ENCODE data around the gene STK11IP.

The STK11IP gene

DNA sequence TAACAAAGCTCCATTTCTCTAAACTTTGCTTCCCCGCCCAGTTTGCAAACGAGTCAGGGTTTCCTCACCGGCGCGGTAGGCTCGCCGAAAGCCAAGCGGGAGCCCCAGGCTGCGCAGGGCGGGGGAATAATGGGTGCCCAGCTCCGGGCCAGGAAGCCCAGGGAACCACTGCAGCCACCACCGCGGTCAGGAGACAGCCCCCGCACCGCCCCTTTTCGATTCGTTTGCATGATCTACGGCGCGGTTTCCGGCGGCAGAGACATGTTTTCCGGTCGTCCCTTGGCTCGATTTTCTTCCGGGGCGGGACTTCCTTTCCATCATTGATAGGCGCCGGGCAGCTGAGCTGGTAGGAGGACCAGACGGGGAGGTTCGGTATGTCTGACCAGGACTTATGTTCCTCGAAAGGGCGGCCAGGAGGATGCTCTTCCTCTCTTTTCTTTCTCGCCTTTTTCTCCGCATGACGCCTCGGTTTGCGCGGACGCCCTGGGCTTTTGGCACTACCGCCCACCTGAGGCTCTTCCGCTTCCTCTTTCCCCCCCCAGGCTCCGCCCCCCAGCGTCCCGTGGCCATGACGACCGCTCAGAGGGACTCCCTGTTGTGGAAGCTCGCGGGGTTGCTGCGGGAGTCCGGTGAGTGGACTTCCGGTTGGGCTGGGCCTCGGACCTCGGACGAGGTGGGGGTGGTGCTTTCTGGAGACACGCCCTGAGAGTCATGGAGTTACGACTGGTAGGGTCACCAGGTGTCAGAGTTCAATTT is at the start of gene STK11IP:
STK11IP (plus strand) TSS at position 306 of the 756 bp plus-strand sequence; CDS start at position 569, 263 bp downstream.
- DNase-seq = peak; percentile 95

- DNase-seq = no peak
Measured at GRCh38 chr2:219548990-219549389, 48.7 kb upstream of the STK11IP start.

- no peak for DNase-seq
Measured at GRCh38 chr2:219549619-219550018, 48.0 kb upstream of the STK11IP start.

DNA sequence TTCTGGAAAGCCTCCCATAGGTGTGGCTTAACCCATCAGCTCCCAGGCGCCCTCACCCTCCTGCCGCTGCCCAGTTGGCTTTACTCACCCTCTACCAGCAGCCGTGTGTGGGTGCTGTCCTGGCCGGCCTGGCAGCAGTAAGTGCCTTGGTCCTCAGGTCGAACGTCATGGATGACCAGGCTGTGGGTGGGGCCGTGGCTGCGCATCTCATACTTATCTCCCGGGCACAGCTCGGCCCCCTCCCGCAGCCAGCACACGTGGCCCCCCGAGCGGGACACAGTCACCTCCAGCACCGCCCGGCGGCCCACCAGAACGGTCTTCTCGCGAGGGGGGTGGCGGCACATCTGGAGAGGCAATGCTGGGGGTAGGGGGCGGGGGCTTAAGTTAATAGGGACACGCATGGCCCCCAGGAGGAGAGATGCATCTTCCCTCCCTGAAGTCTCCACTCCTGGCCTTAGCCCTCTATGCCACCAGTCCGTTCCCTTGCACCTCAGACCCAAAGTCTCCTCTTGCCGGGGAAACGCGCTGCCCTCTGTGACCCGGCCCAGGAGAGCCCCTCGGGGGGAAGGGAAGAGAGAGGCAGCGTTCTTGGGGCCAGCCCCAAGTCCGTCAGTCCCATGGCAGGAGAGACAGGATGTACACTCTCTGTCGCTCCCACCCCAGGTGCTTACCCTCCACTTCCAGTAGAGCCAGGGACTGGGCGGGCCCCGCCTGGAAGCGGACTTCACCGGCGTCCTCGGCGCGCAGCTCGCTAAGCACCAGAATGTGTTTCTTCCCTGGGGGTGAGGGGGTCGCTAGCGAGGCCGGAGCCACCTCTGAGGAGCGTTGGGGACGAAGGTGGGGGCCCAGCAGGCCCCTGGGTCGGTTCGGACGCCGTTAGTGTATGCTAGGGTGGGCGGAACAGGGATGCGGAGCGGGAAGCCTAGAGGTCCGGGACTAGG is 45.9 kb upstream of the STK11IP start:
- no peak for DNase-seq

GRCh38 chr2:219552382-219553167 is 45.1 kb upstream of the STK11IP start:
- peak; percentile 80 for DNase-seq

DNA sequence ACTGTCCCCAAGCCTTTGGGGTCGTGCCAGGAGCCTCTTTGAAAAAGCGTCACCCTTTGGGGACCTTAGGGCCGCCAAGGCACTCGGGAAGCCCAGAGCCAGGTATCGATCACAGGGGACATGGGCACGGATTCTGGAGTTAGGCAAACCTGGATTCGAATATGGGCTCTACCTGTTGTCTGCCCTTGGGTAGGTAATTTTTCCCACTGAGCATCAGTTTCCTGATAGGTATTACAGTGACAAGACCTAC is 44.6 kb upstream of the STK11IP start:
- no peak for DNase-seq

DNA sequence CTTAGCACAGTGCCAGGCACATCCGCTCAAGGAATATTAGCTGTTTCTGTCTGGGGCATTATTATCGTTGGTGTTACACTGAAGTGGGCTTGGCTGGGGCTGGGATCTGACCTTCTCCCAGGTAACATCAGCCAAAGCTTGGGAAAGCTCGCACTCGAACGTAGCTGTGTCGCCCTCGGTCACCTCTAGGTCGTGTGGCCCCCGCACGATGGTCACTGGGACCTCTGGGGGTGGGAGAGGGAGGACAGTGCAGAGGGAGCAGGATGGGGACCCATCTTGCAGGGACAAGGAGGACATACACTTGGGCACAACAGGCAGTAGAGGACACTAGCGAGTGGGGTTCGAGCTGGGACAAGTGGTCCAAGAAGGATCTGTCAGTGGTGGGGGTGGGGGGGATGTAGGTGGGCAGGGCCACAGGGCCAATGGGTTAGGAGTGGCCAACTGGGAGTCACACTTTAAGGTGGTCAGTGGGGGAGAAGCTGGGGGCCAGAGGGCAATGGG is 44.1 kb upstream of the STK11IP start:
- DNase-seq = no peak

- no peak for DNase-seq
Measured at GRCh38 chr2:219554350-219554749, 43.3 kb upstream of the STK11IP start.

GRCh38 chr2:219555956-219556355 is 41.7 kb upstream of the STK11IP start:
- no peak for DNase-seq

DNA sequence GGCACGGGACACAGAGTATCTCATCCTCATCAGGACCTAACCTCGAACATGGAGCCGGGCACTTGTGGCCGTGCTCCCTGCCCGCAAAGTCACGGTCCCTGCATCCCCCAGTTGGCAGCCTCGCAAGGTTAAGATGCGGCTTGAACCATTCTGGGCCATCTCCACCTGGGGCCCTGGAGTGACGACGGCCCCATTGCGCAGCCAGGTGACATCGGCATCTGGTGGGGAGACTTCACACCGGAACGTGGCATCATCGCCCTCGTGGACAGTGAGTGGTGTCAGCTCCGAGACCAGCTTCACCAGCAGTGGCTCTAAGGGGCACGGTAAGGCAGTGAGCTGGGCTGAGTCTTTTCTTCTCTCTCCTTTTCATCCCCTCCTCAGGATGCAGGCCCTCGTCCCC is 41.2 kb upstream of the STK11IP start:
- no peak for DNase-seq

DNA sequence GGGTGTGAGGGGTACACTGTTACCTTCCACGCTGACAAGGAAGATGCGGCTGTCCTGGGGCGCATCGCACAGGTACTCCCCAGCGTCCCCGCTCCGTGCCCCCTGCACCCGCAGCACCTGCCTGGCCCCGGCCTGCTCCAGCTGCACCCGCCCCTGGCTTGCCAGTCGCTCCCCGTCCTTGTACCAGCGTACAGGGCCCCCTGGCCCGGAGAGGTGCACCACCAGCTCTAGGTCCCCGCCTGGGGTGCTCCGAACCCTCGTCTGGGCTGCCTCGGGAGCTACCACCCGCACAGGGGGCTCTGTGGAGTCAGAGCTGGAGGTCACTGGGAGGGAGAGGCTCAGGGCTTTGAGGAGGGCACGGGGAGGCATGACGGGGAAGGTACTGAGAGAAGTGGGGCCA is 40.3 kb upstream of the STK11IP start:
- no peak for DNase-seq

GRCh38 chr2:219557791-219558785 is 39.6 kb upstream of the STK11IP start:
- no peak for DNase-seq

DNA sequence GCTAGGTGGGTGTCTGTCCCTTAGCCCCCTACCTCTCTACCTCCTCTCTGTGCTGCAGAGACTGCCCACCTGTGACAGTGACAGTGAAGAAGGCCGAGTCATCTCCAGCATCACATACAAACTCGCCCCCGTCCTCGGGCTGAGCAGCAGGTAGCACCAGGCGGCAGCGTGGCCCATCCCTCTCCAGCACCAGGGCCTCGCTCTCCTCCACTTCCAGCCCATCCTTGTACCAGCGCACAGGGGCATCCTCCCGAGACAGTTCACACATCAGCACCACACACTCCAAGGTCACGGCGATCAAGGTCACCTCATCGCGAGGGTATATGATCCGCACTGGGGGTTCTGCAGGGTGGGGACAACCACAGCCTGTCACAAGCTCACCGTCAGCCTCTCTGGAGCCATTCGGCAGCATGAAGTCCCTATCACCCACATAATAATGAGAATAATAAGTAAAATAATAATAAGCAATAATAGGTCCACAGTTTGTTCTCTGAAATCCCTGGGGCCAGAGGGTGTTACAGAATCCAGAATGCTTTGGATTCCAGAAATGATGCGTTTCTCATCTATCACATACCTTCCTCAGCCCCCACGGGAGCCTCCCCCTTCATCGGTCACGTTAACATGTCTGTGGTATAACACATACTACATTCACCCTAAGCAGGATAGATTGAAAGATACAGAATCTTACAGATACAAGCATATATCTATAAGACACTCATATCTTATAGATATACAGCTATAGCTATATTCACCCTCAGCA is 38.3 kb upstream of the STK11IP start:
- no peak for DNase-seq

DNA sequence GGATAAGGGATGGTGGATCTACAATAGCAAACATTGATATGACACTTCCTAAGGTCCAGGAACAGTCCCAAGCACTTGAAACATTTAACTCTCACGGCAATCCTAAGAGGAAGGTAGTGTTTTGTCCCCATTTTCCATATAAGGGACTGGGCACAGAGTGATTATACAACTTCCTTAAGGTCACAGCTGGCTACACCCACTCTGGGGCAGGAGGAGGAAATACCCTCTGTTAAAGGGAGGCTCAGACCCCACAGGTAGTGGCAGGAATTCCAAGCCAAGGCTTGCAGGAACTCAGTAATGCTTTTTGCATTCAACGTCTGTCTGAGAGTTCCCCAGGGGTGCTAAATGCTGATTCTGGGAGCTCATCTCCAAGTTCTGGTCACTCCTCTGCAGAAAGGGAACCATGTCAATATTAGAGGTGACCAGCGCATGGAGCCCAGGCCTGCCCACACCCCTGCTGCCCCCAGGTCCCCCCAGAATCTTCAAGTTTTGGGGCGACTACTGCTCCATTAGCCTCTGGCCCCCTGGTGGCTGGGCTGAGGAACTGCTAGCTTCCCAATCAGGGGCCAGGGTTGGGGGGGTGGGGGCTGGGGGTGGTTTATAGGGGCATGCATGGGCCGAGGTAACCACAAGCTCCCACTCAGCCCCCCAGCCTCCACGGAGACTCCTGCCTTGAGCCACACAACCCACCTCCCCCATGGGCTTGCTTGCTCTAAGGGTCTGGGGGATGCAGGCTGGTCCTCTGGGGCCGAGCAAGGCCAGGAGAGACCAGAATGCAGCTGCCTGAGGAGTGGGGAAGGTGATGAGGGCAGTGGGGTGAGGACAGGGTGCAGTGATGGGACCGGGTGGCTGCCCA is 37.4 kb upstream of the STK11IP start:
- DNase-seq = no peak

- no peak for DNase-seq
Measured at GRCh38 chr2:219560893-219561178, 36.8 kb upstream of the STK11IP start.

DNA sequence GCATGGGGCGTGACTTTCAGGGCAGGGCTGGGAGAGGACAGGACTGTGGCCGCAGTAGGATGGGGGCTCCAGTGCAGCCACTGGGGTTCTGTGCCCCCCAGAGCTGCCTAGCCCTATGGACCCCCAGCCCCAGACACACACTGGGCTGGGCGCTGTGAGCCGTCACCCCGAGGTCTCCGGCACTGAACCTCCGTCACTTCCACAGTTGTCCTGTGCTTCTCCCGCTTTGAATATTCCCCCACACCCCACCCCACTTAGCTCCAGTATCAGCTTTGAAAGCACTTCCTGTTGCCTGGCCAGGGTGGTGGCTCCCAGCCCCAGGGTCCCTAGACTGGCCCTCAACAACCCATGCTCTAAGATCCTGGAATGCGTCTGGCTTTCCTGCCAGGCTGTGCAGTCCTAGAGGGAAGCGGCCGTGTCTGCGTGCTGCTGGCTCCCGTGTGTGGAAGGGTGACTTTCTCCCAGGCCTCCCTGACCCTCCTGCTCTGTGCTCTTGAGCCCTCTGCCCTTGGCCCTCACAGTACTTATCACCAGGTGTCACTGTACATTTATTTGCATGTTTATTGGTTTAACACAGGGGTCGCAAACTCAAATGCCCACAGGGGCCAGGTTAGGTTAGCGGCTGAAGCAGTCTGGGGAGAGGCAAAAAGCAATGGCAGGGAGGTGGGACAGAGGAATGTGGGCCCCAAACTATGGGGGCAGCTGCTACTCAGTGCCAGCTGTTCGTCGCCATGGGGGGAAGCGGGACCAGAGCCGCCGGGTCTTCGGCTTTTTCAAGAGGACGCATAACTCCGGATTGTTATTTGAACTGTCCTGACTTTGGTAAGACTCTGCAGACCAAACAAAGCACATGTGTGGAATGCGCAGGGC is 36.2 kb upstream of the STK11IP start:
- no peak for DNase-seq

DNA sequence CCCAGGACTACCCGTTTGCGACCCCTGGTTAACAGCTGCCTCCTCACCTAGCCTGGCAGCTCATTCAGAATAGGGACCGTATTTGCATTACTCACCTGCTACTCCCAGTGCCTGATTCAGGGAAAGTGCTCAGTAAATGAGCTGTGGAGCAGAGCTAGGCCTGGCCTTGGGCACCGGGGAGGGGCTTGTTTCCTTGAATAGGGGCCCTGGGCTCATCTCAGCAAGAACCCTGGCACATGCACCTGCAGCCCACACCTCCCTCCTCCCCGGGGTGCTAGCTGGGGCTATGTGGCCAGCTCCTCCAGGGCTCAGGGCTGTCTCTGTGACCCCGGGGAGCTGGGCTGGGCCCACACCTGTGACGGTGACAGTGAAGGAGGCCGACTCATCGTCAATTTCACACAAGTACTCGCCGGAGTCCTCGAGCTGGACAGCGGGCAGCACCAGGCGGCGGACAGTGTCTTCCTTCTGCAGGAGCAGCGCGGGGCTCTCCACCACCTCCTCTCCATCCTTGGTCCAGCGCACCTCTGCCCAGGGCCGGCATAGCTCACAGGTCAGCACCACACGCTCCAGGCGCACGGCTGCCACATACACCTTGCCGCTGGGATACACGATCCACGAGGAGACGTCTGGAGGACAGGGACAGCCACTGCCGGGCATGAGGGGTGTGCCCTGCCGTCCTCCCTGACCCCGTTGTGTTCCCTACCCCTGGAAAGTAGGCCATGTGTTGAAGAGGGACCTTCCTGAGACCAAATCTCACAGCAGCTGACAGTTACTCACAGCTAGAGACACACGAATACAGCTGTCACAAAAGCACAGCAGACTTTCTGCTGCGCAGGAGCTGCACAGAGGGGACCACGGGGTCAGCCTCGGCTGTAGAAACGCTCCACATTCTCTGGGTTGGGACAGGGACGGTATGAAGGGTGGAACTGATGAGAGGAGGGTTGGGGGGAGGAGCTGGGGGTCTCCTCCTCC is 35.3 kb upstream of the STK11IP start:
- no peak for DNase-seq

DNA sequence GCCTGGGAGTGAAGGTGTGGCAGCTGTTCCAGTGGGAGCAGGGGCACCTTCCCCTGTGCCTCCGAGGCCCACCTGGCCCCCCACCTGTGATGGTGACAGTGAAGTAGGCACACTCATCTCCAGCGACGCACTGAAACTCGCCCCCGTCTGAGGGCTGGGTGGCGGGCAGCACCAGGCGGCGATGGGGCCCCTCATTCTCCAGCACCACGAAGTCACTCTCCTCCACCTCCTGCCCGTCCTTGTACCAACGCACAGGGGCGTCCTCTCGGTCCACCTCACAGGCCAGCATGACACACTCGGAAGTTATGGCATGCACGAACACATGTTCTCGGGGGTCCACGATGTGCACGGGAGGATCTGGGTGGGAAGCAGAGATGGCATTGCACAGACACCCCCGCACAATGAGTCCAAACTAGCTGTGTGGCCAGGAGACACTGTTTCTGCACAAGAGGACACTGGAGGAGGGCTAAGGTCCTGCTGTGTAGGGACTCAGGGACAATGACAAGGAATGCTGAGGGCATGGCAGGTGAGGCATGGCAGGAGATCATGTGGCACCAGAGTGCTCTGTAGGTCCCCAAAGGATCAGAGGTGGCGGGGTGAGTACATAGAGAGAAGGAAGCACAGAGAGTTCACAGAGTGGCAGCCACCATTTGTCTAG is 34.3 kb upstream of the STK11IP start:
- DNase-seq = no peak
